GM18508 (cell line): ENCODE measurements around the gene SPATA25.
"Not testable (repeated sequence)": the region's sequence is repeated elsewhere in the genome, so short reads cannot be mapped to it uniquely, and the experiment has no call there.

ENCODE experiments used
- ATAC-seq: cut with Tn5 transposase; IDR thresholded peaks from one replicate; pipeline ENCODE4 v1.9.1; 2021; ENCODE audit warnings: moderate number of reproducible peaks; ENCODE audit not compliant: insufficient read depth, unreplicated experiment

SPATA25 gene

DNA sequence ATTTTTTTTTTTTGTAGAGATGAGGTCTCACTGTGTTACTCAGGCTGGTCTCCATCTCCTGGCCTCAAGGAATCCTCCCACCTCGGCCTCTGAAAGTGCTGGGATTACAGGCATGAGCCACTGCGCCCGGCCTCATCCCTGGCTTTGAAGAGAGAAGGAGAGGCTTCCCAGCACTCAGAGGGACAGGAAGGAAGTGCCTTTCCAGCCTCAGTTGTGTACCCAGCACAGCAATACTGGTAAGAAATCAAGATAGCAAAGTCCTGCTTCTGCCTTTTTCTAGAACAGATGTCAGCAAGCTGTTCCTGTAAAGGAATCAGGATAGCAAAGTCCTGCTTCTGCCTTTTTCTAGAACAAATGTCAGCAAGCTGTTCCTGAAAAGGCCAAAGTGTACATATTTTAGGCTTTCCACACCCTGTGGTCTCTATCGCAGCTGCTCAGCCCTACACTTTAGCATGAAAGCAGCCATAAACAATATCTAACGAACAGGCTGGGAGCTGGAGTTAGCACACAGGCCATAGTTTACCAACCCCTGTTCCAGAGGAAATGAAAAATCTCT, 30.8 kb upstream of the SPATA25 start:
- ATAC-seq = no peak

- no peak for ATAC-seq
These were observed 30.3 kb upstream of the SPATA25 start for GRCh38 chr20:45917790-45918141.

DNA sequence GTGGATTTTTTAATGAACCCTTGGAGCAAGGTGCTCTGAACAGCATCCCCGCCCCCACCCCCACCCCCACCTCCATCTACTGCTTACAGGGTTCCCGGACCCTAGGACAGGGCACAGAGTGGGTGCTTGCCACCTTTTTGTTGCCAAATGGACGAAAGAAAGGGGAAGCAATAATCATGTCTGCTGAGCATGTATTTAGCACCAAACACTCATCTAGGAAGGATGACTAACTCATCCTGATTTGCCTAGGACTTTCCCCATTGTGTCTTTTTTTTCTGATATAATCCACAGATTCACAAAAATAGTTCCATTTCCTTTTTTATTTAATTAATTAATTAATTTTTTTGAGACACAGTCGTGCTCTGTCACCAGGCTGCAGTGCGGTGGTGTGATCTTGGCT, 25.7 kb upstream of the SPATA25 start:
- ATAC-seq = no peak

GRCh38 chr20:45912344-45912682, 24.9 kb upstream of the SPATA25 start:
- ATAC-seq = no peak

DNA sequence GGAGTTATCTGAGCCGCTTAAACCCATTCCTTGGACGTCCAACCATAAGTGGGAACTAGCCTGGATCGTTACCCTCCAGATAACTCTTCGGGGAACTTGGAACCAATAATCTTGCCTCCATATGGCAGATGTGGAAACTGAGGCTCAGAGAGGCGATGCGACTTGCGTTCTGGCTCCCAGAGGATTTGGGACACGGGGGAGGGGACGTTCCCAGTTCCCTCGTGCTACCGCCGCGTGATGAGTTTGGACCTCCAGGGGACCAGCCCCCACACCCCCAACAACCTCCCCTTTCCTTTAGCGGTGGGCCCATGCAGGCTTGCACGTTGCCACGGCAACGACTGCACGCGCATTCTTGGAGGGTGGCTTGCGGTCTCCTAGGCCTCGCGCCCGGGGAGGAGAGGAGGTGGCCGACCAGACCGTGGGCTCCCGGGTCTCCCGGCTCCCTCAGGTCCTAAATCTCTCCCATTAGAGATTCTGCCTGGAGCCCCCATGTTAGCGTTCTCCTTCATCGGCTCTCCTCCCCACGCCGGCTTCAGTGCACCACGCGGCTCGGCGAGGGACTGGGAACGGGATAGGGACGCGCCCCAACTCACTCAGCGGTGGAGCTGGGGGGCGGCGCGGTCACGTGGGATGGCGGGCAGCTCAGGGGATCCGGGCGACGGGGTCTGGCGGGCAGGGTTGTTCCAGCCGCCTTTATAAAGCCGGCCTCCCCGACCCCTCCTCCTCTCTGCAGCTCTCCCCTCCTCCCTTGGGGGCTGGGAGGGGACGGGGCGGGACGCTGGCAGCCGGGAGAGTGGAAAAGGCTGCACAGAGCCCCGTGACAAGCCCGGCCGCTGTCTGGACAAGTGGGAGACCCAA, 24.3 kb upstream of the SPATA25 start, which contains the start of gene PLTP:
Gene PLTP, minus strand, starts transcription at position 670 of the 858 bp plus-strand sequence. CDS start 703 bp downstream, outside the sequence.
- no peak for ATAC-seq

GRCh38 chr20:45910670-45911485, 23.5 kb upstream of the SPATA25 start:
- ATAC-seq = peak; percentile 85

GRCh38 chr20:45909817-45910669, 22.6 kb upstream of the SPATA25 start:
- ATAC-seq = no peak

DNA sequence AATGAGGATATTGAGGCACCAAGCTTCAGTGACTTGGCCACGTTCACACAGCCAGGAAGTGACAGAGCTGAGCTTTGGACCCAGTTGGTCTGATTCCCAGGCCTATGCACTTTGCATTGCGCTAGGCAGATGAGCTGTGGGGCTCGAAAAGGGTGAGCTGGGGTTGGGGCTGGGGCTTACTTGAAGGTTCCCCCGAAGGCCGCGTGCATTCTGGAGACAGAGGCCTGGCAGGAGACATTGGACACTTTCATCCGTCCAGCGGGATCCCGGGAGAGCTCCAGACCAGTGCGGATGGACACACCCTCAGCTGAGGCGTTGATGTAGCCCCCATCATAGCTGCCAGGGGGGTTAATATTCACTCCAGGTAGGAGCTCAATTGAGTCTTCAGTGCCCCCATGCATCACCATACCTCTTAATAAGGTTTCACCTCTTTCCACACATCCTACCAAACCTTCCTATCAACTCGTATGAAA, 21.9 kb upstream of the SPATA25 start:
- no peak for ATAC-seq

DNA sequence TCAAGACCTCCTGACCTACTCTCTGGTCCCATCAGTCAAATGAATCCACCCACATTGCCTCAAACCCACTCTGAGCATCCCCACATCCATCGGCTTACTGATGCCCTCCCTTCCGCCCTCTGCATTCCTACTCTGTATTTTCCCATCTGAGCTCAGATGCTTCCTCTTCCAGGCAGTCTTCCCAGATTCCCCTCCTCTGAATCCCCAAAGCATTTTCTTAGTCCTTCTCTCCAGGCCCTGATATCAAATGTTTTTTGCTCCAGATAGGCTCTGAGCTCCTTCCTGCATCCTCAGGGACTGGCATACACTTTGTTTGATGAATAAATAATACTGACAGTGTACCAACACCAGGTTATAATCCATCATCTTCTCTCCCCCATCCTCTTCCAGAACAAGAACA, 20.7 kb upstream of the SPATA25 start:
- ATAC-seq = no peak

- no peak for ATAC-seq
These were observed 20.0 kb upstream of the SPATA25 start for GRCh38 chr20:45907219-45907948.

DNA sequence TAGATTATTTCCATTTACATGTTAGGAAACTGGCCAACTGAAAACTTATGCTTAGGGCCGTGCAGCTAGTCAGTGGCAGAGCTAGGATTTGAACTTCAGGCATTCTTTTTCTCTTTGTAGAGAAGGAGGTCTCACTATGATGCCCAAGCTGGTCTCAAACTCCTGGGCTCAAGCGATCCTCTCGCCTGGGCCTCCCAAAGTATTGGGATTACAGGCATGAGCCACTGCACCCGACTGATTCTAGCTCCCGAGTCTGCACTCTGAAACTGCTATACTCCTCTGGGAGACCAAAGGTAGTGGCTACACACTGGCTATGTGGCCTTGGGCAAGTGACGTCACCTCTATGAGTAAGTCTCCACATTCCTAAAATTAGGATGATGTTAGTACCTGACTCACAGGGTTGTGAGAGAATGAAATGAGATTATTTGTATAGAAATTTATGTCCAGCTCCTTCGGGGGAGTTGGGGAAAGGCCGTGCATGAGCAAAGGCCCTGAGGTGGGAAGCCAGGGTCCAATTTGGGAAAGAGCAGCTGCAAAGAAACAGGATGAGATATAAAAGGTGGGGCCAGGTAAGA, 18.2 kb upstream of the SPATA25 start:
- ATAC-seq = no peak

DNA sequence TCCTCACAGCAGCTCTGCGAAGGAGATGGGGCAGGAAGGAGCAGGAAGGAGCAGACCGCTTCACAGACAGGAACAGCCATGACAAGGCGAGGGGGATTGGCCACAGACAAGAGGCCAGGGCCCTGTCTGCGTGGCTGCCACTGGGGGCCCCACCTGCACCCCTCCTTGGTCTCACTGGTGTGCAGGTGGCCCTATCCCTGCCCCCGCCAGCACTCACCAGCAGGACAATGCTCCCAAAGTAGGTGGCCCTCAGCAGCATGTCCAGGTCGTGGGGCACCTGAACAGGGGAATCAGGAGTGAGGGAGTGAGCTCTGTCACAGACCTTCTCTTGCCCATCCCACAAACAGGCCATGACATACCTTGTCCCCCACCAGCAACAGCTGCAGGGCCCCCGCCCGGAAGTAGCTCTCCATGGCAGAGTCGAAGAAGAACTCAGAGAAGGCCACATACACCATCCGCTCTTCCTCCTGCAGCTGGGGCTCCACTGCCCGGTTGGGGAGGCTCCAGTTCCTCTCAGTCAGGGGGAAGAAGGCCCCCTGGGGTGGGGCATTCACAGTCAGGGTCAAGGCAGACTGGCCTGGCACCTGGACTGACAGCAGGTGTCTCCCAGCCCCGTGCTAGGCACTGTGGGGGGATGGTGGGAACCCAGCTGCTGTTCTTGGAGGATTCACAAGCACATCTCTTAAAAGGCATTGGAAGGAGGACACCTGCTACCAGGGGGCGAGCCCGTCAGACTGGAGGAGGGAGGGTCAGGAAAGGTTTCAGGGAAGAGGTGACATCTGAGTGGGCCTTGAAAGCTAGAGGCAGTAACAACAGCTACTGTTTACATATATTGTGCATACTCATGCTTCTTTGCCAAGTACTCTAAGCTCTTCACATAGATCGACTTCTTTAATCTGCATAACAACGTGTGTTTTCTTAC, 17.4 kb upstream of the SPATA25 start:
- no peak for ATAC-seq

DNA sequence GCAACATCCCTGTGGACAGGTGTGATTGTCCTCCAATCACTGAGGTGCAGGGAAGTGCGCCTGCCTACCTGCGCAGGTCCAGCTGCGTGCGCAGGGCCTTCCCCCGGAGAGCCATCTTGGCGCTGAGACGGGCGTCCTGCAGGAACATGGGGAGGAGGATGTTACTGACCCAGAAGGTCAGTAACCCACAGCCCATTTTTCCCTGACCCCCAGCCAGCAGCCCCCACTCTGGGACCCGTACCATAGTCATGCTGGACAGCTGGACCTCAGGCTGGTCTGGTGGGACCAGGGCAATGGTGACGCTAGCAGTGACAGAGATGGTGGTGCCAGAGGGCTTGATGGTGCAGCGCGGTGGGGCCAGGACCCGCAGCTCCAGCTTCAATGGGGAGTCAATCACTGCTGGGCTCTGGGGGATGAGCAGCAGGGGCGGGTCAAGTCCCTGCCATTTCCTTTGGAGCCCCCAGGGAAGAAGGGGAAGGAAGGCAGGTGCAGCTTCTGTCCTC, 14.8 kb upstream of the SPATA25 start:
- no peak for ATAC-seq

DNA sequence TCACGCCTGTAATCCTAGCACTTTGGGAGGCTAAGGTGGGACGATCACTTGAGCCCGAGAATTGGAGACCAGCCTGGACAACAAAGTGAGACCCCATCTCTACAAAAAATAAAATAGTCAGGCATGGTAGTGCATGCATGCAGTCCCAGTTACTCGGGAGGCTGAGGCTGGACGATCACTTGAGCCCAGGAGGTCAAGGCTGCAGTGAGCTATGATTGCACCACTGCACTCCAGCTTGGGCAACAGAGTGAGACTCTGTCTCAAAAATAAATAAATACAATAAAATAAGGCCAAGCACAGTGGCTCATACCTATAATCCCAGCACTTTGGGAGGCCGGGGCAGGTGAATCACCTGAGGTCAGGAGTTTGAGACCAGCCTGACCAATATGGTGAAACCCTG, 13.9 kb upstream of the SPATA25 start:
- ATAC-seq = not testable (repeated sequence)

DNA sequence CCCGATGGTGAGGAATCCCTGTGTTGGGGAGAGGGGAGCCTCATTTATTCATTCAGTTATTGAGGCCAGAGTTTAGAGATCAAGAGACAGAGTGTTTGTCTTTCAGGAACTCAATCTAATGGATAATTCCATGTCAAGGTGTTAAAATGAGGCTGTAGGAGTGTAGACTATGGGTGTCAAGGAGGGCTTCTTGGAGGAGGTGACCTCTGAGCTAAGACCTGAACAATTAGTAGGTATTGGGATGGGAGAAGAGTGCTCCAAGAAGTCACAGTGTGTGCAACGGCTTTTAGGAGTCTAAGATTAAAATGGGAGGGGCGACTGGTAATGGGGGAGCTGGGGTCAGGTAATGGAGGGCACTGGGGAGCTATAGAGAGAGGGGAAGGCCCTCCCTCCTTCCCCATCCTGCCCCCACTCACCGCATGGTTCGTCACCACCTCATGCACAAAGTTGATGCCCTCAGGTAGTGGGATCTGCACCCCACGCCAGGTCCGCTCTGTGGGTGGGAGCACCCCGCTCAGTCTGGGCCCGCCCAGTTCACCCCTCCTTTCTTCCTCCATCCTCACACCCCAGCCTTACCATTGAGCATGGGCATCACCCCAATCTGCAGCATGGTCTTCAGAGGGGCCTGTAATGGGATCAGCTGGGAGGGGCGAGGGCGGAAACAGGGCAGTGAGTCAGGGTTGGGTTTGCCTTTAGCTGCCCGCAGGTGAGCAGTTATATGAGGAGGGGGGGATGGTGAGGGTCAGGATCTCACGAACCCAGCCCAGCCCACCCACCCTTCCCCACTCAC, 11.8 kb upstream of the SPATA25 start:
- ATAC-seq = no peak

GRCh38 chr20:45898285-45898684, 10.9 kb upstream of the SPATA25 start:
- no peak for ATAC-seq

- no peak for ATAC-seq
These were observed 10.3 kb upstream of the SPATA25 start for GRCh38 chr20:45897692-45898091.
